GM15510 (cell line): ENCODE results near the gene NEUROD2.

Experiments used
- POLR2A ChIP-seq: IDR thresholded peaks from 3 replicates; pipeline ENCODE4 v1.6.1; 2011; ENCODE audit warnings: borderline replicate concordance; ENCODE audit not compliant: insufficient read length; ENCODE audit errors: extremely low read depth

The NEUROD2 gene

GRCh38 chr17:39607851-39608130 lies at the start of gene NEUROD2:
Gene NEUROD2 (minus strand): TSS chr17:39607920. CDS start chr17:39606599, 1,321 bp downstream.
- no peak for TF ChIP-seq POLR2A

GRCh38 chr17:39655105-39655504 lies 47.4 kb upstream of the NEUROD2 start:
- TF ChIP-seq POLR2A, result no peak

- no peak for TF ChIP-seq POLR2A
Measured at GRCh38 chr17:39653662-39654331, 46.1 kb upstream of the NEUROD2 start.

DNA sequence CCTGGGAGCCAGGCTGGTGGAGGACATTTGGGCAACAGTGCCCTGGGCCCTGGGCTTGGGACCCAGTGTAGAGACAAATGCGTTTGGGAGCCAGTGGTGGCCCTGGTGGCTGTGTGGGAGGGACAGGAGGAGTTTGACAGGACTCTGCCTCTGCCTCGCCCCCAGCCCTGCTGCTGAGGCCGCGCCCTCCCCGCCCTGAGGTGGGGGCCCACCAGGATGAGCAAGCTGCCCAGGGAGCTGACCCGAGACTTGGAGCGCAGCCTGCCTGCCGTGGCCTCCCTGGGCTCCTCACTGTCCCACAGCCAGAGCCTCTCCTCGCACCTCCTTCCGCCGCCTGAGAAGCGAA lies 45.6 kb upstream of the NEUROD2 start:
- TF ChIP-seq POLR2A, result no peak

DNA sequence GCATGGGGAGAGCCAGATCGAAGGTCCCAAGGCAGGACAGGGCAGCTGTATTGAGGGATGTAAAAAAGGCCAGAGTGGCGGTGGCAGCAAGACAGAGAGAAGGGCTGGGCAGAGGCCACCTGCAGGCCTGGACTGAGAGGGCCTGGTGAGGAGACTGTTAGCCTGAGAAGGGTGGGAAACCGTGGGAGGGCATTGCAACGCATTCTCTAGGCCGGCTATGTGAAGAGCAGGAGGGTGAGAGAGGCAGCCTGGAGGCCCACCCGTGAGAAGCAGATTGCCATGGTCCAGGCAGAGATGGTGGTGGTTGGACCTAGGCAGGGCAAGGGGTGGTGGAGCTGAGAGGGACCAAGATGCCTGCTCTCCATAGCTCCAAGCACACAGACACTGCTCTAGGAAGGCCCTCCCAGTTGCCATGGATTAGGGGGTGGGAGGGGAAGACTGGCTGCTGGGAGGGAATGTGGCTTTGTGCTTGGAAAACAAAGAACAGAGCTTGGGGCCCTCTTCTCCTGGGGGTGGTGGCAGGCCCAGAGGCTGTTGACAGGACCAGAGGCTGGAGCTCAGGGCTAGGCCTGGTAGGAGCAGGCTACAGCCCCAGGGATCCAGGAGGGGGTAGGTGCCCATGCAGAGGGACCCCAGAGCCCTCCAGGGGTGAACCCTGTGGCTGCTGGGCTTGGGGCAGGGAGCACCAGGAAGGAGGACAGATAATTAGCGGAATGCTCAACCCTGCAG lies 45.0 kb upstream of the NEUROD2 start:
- no peak for TF ChIP-seq POLR2A

GRCh38 chr17:39651923-39652586 lies 44.3 kb upstream of the NEUROD2 start:
- no peak for TF ChIP-seq POLR2A

DNA sequence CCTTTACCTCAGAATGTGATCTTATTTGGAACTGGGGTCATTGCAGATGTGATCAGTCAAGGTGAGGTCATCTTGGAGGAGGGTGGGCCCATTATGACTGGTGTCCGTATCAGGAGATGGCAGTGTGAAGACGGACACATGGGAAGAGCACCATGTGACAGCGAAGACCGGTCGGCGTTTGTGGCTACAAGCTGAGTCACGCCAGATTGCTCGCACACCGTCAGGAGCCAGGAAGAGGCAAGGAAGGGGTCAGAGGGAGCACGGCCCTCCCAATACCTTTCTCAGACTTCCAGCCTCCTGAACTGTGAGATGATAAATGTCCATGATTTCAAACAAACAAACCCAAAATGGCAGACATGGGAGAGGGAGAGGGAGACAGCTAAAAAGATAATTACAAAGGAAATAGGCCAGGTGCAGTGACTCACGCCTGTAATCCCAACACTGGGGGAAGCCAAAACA lies 42.4 kb upstream of the NEUROD2 start:
- TF ChIP-seq POLR2A, result no peak

GRCh38 chr17:39648616-39649366 lies 41.1 kb upstream of the NEUROD2 start:
- TF ChIP-seq POLR2A, result no peak

DNA sequence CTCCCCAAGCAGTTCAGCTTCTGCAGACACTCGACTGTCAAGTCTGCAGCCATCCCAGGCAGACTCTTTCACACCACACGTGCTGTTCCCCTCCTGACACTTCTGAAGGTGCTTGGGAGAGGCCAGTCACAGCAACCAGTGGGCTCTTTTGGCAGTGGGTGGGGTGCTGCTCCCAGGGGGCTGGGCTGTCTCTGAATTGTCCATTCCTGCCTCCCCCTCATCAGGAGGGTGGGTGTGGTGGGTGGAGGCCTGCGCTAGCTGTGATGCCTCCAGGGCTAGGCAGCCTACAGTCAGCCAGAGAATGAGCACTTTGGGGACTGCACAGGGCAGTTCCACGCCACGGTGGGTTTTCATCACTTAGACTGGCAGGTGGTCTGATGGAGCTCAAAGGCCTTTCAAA lies 39.5 kb upstream of the NEUROD2 start:
- no peak for TF ChIP-seq POLR2A

DNA sequence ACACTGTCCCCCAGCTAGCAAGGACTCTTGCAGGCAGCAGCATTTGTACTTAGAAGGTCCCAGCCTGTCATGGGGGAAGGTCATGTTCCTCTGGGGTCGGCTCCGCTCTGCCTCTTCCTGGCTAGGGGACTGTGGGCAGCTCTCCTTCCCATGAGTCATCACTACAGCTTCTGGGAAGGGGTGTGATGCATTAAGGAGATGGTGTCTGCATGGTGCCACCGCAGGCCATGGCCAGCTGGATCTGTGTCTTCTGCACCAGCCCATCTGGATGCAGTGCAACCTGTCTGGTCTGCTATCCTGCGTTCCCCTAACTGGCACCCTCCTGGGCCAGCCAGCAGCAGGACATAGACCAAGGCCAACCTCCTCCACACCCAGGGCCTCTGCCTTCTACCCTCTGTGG lies 35.6 kb upstream of the NEUROD2 start:
- TF ChIP-seq POLR2A, result no peak

GRCh38 chr17:39642291-39643074 lies 34.8 kb upstream of the NEUROD2 start:
- TF ChIP-seq POLR2A, result no peak

GRCh38 chr17:39641883-39642282 lies 34.2 kb upstream of the NEUROD2 start:
- no peak for TF ChIP-seq POLR2A

- TF ChIP-seq POLR2A, result no peak
Measured at GRCh38 chr17:39641097-39641496, 33.4 kb upstream of the NEUROD2 start.

GRCh38 chr17:39640591-39641031 lies 32.9 kb upstream of the NEUROD2 start:
- TF ChIP-seq POLR2A, result no peak
